Glutamatergic neuron (in vitro differentiated cells): ENCODE results near the gene MAP7. TPM values are rescaled to one million over a fixed set of nuclear protein-coding genes. Genes with fewer than 3 reads are reported as not detected.

Experiments
- DNase-seq: peaks from one replicate; pipeline ENCODE4 v3.0.0; 2022
- H3K27ac Mint-ChIP-seq: one replicate; pipeline ENCODE4 v1.8.0; 2020; ENCODE audit warnings: mild to moderate bottlenecking, mixed read lengths, inconsistent platforms; ENCODE audit not compliant: unreplicated experiment
- H3K27me3 Mint-ChIP-seq: one replicate; pipeline ENCODE4 v1.8.0; 2020; ENCODE audit warnings: mild to moderate bottlenecking, moderate library complexity, mixed read lengths, inconsistent platforms; ENCODE audit not compliant: unreplicated experiment
- H3K36me3 Mint-ChIP-seq: one replicate; pipeline ENCODE4 v1.8.0; 2020; ENCODE audit warnings: mild to moderate bottlenecking, mixed read lengths, inconsistent platforms; ENCODE audit not compliant: unreplicated experiment
- H3K4me1 Mint-ChIP-seq: one replicate; pipeline ENCODE4 v1.8.0; 2020; ENCODE audit warnings: mild to moderate bottlenecking, low read depth, mixed read lengths, inconsistent platforms; ENCODE audit not compliant: unreplicated experiment
- H3K4me3 Mint-ChIP-seq: one replicate; pipeline ENCODE4 v1.8.0; 2020; ENCODE audit warnings: mild to moderate bottlenecking, mixed read lengths, inconsistent platforms; ENCODE audit not compliant: unreplicated experiment
- H3K9me3 Mint-ChIP-seq: one replicate; pipeline ENCODE4 v1.8.0; 2020; ENCODE audit warnings: mild to moderate bottlenecking, moderate library complexity, mixed read lengths, inconsistent platforms; ENCODE audit not compliant: unreplicated experiment
- CTCF ChIP-seq: fragments of 200-600 bp; sonication (generic); IDR thresholded peaks from one replicate; pipeline ENCODE4 v1.5.0; 2021; ENCODE audit not compliant: partially characterized antibody, unreplicated experiment
- total RNA-seq: library from RNA; stranded (reverse); fragmentation: NEBNext Ultra II Directional; extraction: Animal tissue kit (Norgen Biotek cat#: 25700); gene quantifications from one replicate; pipeline ENCODE4 v1.2.1, GENCODE V29; 2021; ENCODE audit not compliant: unreplicated experiment

Gene MAP7
- total RNA-seq, 1 donor from 2014 or later = 2.2 TPM

- TF ChIP-seq CTCF = no peak
- no peaks in the 10 kb centered on the region for H3K27me3 Mint-ChIP-seq
- H3K27ac Mint-ChIP-seq = no peak overlapping the region
- H3K36me3 Mint-ChIP-seq = peaks cover 5% of the 10 kb centered on the region
- H3K4me3 Mint-ChIP-seq = no peak overlapping the region
- H3K9me3 Mint-ChIP-seq = peaks cover 5% of the 10 kb centered on the region
- H3K4me1 Mint-ChIP-seq = no peaks in the 10 kb centered on the region
- DNase-seq = no peak
These were observed 21.3 kb upstream of the MAP7 start for GRCh38 chr6:136571496-136571895.

GRCh38 chr6:136571065-136571464 lies 20.8 kb upstream of the MAP7 start:
- Mint-ChIP-seq H3K36me3 (peaks cover 5% of the 10 kb centered on the region), H3K9me3 (peaks cover 5% of the 10 kb centered on the region), H3K4me3 (no peak overlapping the region), H3K27me3 (no peaks in the 10 kb centered on the region), H3K4me1 (no peaks in the 10 kb centered on the region), H3K27ac (no peak overlapping the region)
- no peak for DNase-seq
- no peak for TF ChIP-seq CTCF

- no peak for TF ChIP-seq CTCF
- Mint-ChIP-seq H3K4me1 (no peaks in the 10 kb centered on the region), H3K9me3 (peaks cover 5% of the 10 kb centered on the region), H3K27ac (no peak overlapping the region), H3K27me3 (no peaks in the 10 kb centered on the region), H3K4me3 (no peak overlapping the region), H3K36me3 (peaks cover 5% of the 10 kb centered on the region)
- DNase-seq = no peak
These were observed 17.9 kb upstream of the MAP7 start for GRCh38 chr6:136568129-136568528.

DNA sequence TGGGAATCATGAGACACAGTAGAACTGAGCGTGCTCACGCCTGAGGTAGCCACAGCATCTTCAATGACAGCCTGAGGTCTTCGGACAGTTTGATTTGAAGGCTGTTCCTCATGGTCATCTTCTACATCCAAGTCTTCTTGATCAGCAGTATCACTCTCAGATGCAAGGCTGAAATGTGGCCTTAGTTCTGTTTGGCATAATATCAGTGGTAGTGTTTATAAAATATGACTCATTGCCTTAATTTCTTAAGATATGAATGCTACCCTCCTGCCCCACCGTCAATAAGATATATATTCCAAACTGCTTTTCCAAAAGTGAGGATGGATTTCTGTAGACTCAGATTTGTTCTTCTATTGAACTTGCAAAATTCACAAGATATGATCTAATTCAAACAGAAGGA lies 17.5 kb upstream of the MAP7 start:
- Mint-ChIP-seq H3K27ac (no peak overlapping the region), H3K36me3 (peaks cover 5% of the 10 kb centered on the region), H3K9me3 (peaks cover 5% of the 10 kb centered on the region), H3K4me3 (no peak overlapping the region), H3K4me1 (no peaks in the 10 kb centered on the region), H3K27me3 (no peaks in the 10 kb centered on the region)
- no peak for DNase-seq
- no peak for TF ChIP-seq CTCF

DNA sequence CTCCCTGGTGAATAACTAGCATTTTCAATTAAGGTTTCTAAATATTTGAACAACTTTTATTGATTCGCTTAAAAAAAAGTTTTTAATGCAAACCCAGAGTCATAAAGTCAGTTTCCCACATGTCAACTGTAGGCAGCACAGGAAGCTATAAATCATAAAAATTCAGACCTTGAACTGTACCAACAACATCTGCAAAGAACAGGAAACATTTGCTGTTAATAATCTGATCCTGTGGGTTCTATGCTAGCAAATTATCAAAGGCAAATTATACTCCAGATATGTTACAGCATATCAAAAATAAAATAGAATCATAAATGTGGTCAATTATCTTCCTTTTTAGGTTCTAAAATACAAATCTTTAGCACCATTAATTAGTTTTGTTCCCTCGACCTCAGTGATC lies 16.6 kb upstream of the MAP7 start:
- peaks cover 3% of the 10 kb centered on the region for H3K9me3 Mint-ChIP-seq
- no peak for DNase-seq
- peaks cover 4% of the 10 kb centered on the region for H3K36me3 Mint-ChIP-seq
- no peaks in the 10 kb centered on the region for H3K4me1 Mint-ChIP-seq
- no peak for TF ChIP-seq CTCF
- H3K27me3 Mint-ChIP-seq = no peaks in the 10 kb centered on the region
- H3K4me3 Mint-ChIP-seq = no peak overlapping the region
- H3K27ac Mint-ChIP-seq = no peak overlapping the region
